GM12874 (cell line): ENCODE results near the gene NOL4L.

Experiments used
- TF ChIP-seq, protein P1 (sequence below): IDR thresholded peaks from 2 replicates; pipeline ENCODE4 v1.5.1; 2011; ENCODE audit warnings: low read depth, mild to moderate bottlenecking, control low read depth, low read length, moderate library complexity; ENCODE audit not compliant: insufficient read depth

NOL4L gene

DNA sequence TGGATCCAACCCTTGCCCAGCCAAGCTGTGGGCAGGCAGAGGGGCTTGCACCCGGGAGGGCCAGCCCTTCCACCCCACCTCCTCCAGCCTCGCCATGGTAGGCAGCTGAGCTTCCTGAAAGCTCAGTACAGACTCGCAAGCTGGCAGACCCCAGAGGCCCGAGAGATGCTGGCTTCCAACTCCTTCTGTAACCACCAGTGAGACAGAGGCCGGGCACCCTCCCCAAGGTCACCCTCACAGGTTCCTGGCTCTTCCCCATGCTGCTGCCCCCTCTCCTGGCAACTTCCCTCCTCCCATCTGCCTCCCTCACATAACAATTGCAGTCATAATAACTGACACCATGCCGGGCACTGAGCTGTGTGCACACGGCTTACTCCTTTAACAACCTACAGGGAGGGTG, 26.2 kb upstream of the NOL4L start:
- TF ChIP-seq, protein P1, sequence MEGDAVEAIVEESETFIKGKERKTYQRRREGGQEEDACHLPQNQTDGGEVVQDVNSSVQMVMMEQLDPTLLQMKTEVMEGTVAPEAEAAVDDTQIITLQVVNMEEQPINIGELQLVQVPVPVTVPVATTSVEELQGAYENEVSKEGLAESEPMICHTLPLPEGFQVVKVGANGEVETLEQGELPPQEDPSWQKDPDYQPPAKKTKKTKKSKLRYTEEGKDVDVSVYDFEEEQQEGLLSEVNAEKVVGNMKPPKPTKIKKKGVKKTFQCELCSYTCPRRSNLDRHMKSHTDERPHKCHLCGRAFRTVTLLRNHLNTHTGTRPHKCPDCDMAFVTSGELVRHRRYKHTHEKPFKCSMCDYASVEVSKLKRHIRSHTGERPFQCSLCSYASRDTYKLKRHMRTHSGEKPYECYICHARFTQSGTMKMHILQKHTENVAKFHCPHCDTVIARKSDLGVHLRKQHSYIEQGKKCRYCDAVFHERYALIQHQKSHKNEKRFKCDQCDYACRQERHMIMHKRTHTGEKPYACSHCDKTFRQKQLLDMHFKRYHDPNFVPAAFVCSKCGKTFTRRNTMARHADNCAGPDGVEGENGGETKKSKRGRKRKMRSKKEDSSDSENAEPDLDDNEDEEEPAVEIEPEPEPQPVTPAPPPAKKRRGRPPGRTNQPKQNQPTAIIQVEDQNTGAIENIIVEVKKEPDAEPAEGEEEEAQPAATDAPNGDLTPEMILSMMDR = no peak

DNA sequence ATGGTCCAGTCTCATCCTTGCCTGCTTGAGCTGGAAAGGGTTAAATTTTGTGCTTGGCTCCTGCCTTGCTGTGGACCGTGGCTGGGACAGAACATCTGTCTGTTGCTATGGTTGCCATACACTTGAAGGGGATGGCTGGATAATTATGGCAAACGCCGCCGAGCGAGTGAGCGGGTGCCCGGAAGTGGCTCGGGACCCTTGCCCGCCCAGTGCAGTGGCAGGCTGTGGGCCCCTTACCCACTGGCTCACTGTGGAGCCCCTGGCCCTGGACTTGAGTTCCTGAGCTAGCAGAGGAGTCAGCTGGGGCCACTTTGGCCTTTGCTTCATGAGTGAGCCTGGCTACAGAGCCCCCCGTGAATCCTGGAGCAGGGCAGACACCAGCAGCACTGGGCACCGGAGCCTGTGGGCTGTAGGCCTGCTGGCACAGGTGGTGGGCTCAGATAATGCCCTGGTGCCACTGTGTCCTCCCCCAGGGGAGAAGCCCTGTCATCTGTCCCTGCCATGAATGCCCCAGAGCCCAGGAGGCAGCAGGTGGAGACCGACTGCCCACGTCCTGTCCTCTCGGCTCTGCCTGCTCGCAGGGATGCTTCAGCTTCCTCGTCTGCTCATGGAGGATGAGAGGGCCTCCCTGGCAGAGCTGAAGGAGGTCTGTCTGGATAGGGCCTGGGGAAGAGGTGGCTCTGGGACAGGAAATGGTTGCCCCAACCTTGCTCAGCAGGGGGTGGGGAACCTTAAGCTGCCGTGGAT, 25.5 kb upstream of the NOL4L start:
- TF ChIP-seq, protein P1 = no peak

DNA sequence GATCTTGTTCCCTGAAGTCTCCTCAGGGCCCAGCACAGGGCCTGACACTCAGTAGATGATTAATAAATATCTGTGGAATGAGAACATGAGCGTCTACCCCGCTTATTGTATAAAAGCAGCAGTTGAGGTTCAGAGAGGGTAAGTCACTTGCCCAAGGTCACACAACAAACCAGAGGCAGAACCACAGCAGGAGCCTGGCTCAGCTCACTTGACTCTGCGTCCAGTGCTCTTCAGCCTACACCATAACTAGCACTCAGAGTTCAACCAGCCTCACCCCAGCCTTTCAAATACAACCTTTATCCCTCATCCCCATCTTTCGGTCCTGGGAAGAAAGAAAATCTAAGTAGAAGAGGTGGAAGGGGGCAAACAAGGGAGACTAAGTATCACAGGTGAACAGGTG, 24.9 kb upstream of the NOL4L start:
- TF ChIP-seq, protein P1 = no peak

DNA sequence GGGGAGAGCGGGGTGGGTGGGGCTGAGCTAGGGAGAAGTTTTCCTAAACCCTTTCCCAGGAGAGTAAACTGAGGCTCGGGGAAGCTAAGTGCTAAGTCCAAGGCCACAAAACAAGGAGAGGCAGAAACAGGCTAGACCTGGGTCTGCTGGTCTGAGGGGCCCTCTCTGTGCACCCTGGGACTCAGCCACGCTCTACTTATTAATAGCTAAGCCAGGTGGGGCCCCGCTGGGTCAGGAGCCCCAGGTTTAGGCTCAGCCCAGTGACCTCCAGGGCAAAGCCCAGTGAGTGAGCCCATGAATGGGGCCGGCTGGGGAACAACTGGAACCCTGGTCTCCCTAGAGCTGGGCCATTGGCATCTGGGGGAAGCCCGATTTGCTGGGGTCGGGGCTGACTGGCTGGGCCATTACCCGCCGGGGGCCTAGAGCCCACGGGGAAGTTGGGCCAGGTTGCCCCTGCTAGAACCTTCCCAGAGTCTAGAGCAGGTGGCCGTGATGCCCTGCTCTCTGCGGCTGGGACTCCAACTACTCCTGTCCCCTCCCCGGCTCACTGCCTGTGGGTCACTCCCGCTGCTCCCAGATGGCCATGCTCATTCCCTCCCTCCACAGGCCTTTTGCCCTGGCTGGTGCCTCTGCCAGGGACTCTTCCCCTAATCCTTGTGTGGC, 24.1 kb upstream of the NOL4L start:
- TF ChIP-seq, protein P1 = no peak

DNA sequence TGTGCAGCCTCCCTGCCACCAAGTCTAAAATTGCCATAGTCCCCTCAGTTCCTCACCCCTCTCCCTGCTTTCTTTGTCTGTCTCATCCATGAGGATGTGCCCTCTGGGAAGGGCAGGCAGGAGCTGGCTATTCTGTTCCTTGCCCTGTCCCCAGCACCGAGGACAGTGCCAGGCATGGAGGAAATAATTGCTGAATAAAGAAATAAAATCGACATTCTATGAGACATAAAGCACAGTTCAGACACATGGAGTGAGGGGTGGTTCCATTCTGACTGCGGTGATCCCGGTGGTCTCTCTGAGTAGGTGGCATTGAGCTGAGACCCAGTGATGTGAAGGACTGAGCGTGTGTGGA, 23.5 kb upstream of the NOL4L start:
- TF ChIP-seq, protein P1 = no peak

DNA sequence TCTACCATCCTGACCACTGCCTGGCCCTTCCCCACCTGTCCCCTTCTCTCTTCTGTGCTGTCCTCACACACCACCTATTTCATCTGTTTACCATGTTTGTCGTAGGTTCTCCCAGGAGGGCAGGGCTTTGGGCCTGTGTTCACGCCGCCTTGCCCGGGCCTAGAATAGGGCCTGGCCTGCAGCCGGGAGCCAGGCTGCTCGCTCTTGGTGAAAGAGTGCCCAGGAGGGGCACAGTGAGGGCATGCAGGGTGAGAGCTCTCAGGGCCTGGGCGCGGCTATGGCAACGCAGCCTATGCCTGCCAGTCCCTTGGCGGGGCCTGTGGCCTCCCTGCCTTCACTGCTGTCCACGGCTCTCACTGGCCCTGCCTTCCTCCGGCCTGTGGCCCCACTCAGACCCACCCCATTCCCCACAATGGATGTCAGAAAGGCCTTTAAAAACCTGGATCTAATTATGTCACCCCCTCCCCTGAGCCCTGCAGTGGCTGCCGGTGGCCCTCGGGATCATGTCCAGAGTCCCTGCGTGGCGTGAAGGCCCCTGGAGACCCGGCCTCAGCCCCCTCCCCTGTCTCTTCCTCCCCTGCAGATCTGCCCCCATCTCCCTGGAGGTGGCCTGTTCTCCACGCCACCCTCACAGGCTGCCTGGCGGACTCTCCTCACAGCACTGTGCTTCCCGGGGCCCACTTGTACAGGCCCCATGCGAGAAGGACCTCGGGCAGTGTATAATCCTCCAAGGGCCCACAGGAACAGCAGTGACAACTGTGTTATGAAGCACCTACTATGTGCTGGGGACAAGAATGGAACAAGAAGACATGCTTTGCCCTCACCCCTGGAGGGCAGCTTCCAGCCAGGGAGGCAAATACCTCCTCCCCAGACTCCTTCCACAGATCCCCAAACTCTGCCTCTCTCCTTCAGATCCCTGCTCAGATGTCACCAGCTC, 22.9 kb upstream of the NOL4L start:
- TF ChIP-seq, protein P1 = no peak

DNA sequence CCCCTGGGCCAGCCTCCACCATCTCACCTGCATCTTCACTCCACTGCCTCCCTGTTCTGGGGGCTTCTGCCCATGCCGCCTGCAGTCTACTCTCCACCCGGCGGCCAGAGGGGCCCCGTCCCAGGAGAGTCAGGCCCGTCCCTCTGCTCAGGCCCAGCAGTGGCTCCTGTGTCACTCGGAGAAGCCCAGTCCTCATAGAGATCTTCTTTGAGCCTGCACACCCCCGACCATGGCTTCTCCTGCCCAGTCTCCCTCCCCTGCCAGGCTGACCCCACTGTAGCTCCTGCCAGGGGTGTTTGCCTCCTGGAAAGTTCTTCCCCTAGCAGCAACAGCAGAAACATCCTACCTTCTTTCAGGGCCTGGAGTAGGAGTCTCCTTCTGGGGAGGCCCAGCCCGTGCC, 22.2 kb upstream of the NOL4L start:
- TF ChIP-seq, protein P1 = no peak
